H9 (cell line): ENCODE measurements around the gene TMEM273. TPM values are rescaled to one million over a fixed set of nuclear protein-coding genes. Genes with fewer than 3 reads are reported as not detected.

Source experiments
- DNase-seq: peaks from one replicate; pipeline ENCODE4 v3.0.0-alpha.2; 2017
- H2AFZ ChIP-seq: one replicate; pipeline ENCODE4 v1.6.1; 2013; ENCODE audit warnings: mild to moderate bottlenecking, low read length, control low read depth, moderate library complexity
- H2AK5ac ChIP-seq: 2 replicates; pipeline ENCODE4 v1.6.1; 2013; ENCODE audit warnings: low read length, control low read depth, mixed read lengths; ENCODE audit not compliant: insufficient read length
- H2BK120ac ChIP-seq: one replicate; pipeline ENCODE4 v1.6.1; 2013; ENCODE audit warnings: low read depth, mild to moderate bottlenecking, low read length, control low read depth, inconsistent platforms; ENCODE audit not compliant: poor library complexity, severe bottlenecking
- H2BK12ac ChIP-seq: 2 replicates; pipeline ENCODE4 v1.6.1; 2013; ENCODE audit warnings: low read length, control low read depth, mixed read lengths, low read depth; ENCODE audit not compliant: insufficient read length
- H2BK15ac ChIP-seq: 2 replicates; pipeline ENCODE4 v1.6.1; 2013; ENCODE audit warnings: low read depth, low read length, control low read depth
- H2BK20ac ChIP-seq: one replicate; pipeline ENCODE4 v1.6.1; 2013; ENCODE audit warnings: low read depth, mild to moderate bottlenecking, low read length, control low read depth, inconsistent platforms; ENCODE audit not compliant: poor library complexity, severe bottlenecking
- H2BK5ac ChIP-seq: 2 replicates; pipeline ENCODE4 v1.6.1; 2013; ENCODE audit warnings: low read length, control low read depth, mixed read lengths; ENCODE audit not compliant: insufficient read length
- H3K14ac ChIP-seq: 2 replicates; pipeline ENCODE4 v1.6.1; 2013; ENCODE audit warnings: low read length, control low read depth; ENCODE audit not compliant: insufficient read depth
- H3K18ac ChIP-seq: 2 replicates; pipeline ENCODE4 v1.6.1; 2013; ENCODE audit warnings: low read depth, mild to moderate bottlenecking, mixed read lengths, low read length, control low read depth; ENCODE audit not compliant: insufficient read length
- H3K23ac ChIP-seq: 2 replicates; pipeline ENCODE4 v1.6.1; 2013; ENCODE audit warnings: low read length, control low read depth, mixed read lengths, low read depth; ENCODE audit not compliant: insufficient read length
- H3K23me2 ChIP-seq: 2 replicates; pipeline ENCODE4 v1.6.1; 2013; ENCODE audit warnings: low read depth, mild to moderate bottlenecking, mixed read lengths, low read length, control low read depth; ENCODE audit not compliant: insufficient read length, poor library complexity, severe bottlenecking
- H3K27ac ChIP-seq: 2 replicates; pipeline ENCODE4 v1.5.1; 2013; ENCODE audit warnings: low read length, control low read depth, mixed read lengths, low read depth; ENCODE audit not compliant: insufficient read length
- H3K27me3 ChIP-seq: 2 replicates; pipeline ENCODE4 v1.6.1; 2013; ENCODE audit warnings: low read length, control low read depth, inconsistent platforms; ENCODE audit not compliant: insufficient read depth
- H3K4ac ChIP-seq: 2 replicates; pipeline ENCODE4 v1.6.1; 2013; ENCODE audit warnings: low read depth, mild to moderate bottlenecking, control low read depth, inconsistent platforms, low read length, moderate library complexity
- H3K4me1 ChIP-seq: 2 replicates; pipeline ENCODE4 v1.6.1; 2013; ENCODE audit warnings: low read length, control low read depth, inconsistent platforms; ENCODE audit not compliant: insufficient read depth
- H3K4me2 ChIP-seq: 2 replicates; pipeline ENCODE4 v1.6.1; 2013; ENCODE audit warnings: low read length, control low read depth, mixed read lengths; ENCODE audit not compliant: insufficient read length, insufficient read depth
- H3K56ac ChIP-seq: 2 replicates; pipeline ENCODE4 v1.6.1; 2013; ENCODE audit warnings: low read depth, mild to moderate bottlenecking, mixed read lengths, low read length, control low read depth; ENCODE audit not compliant: insufficient read length
- H3K79me1 ChIP-seq: 2 replicates; pipeline ENCODE4 v1.6.1; 2013; ENCODE audit warnings: low read depth, mild to moderate bottlenecking, moderate library complexity, low read length, control low read depth, inconsistent platforms; ENCODE audit not compliant: insufficient read depth, poor library complexity, severe bottlenecking
- H3K79me2 ChIP-seq: 2 replicates; pipeline ENCODE4 v1.6.1; 2013; ENCODE audit warnings: low read length, control low read depth, inconsistent platforms; ENCODE audit not compliant: insufficient read depth
- H3K9ac ChIP-seq: 2 replicates; pipeline ENCODE4 v1.6.1; 2013; ENCODE audit warnings: low read length, control low read depth, mixed read lengths; ENCODE audit not compliant: insufficient read length; ENCODE audit errors: extremely low read depth
- H3K9me3 ChIP-seq: one replicate; pipeline ENCODE4 v1.6.1; 2013; ENCODE audit warnings: low read depth, low read length, inconsistent platforms; ENCODE audit not compliant: control insufficient read depth
- H3T11ph ChIP-seq: one replicate; pipeline ENCODE4 v1.6.1; 2013; ENCODE audit warnings: mild to moderate bottlenecking, low read length, control low read depth, inconsistent platforms
- H4K20me1 ChIP-seq: one replicate; pipeline ENCODE4 v1.6.1; 2013; ENCODE audit not compliant: control insufficient read depth, insufficient read length, insufficient read depth
- H4K5ac ChIP-seq: 2 replicates; pipeline ENCODE4 v1.6.1; 2013; ENCODE audit warnings: low read depth, mild to moderate bottlenecking, mixed read lengths, low read length, control low read depth; ENCODE audit not compliant: insufficient read length
- H4K8ac ChIP-seq: replicated peaks from 2 replicates; pipeline ENCODE4 v1.6.1; 2013; ENCODE audit warnings: low read length, control low read depth, mixed read lengths, low read depth; ENCODE audit not compliant: insufficient read length
- H4K91ac ChIP-seq: 2 replicates; pipeline ENCODE4 v1.6.1; 2013; ENCODE audit warnings: low read depth, mild to moderate bottlenecking, moderate library complexity, mixed read lengths, low read length, control low read depth; ENCODE audit not compliant: insufficient read length
- H3K27ac Mint-ChIP-seq, 3 experiments: 2 replicates in 2 of 3; 3 replicates in 1 of 3; pipeline ENCODE4 v1.8.0; 2020 to 2021; ENCODE audit warnings: mixed read lengths in 3 of 3, mild to moderate bottlenecking in 1 of 3, moderate library complexity in 1 of 3
- H3K27me3 Mint-ChIP-seq: 2 replicates; pipeline ENCODE4 v1.8.0; 2021; ENCODE audit warnings: low read depth, mild to moderate bottlenecking, moderate library complexity, mixed read lengths
- H3K36me3 Mint-ChIP-seq, 3 experiments: 2 replicates in 2 of 3; 3 replicates in 1 of 3; pipeline ENCODE4 v1.8.0; 2020 to 2021; ENCODE audit warnings: low read depth in 3 of 3, mixed read lengths in 3 of 3; ENCODE audit not compliant: insufficient read depth in 1 of 3
- H3K4me1 Mint-ChIP-seq, 2 experiments: 2 replicates each; pipeline ENCODE4 v1.8.0; 2020; ENCODE audit warnings: mixed read lengths in 2 of 2
- H3K4me3 Mint-ChIP-seq, 2 experiments: 2 replicates in 1 of 2; 3 replicates in 1 of 2; pipeline ENCODE4 v1.8.0; 2020 to 2021; ENCODE audit warnings: mild to moderate bottlenecking in 2 of 2, mixed read lengths in 2 of 2, moderate library complexity in 1 of 2
- H3K9me3 Mint-ChIP-seq, 2 experiments: 2 replicates in 1 of 2; 3 replicates in 1 of 2; pipeline ENCODE4 v1.8.0; 2020; ENCODE audit warnings: mild to moderate bottlenecking in 2 of 2, mixed read lengths in 2 of 2, moderate library complexity in 1 of 2
- WGBS: extraction: QIAGEN DNeasy Blood & Tissue Kit; methylation state at CpG from one replicate; pipeline ENCODE4 v1.1.7; 2013; ENCODE audit warnings: missing lambda C conversion rate, low lambda C conversion rate, mixed read lengths; ENCODE audit not compliant: insufficient read length; ENCODE audit errors: extremely low coverage; 5-methylcytosine and 5-hydroxymethylcytosine counted together
- total RNA-seq: library from RNA; stranded (reverse); gene quantifications from 2 replicates; pipeline ENCODE4 v1.2.1, GENCODE V29; 2021
- TF ChIP-seq, protein P1 (sequence below): fragments of 200-600 bp; sonication (generic); conservative IDR thresholded peaks from 3 replicates; pipeline ENCODE4 v1.8.0; 2021; ENCODE audit warnings: antibody characterized with exemption, mild to moderate bottlenecking

Gene TMEM273
- total RNA-seq, 1 experiment from 2014 or later = not detected

DNA sequence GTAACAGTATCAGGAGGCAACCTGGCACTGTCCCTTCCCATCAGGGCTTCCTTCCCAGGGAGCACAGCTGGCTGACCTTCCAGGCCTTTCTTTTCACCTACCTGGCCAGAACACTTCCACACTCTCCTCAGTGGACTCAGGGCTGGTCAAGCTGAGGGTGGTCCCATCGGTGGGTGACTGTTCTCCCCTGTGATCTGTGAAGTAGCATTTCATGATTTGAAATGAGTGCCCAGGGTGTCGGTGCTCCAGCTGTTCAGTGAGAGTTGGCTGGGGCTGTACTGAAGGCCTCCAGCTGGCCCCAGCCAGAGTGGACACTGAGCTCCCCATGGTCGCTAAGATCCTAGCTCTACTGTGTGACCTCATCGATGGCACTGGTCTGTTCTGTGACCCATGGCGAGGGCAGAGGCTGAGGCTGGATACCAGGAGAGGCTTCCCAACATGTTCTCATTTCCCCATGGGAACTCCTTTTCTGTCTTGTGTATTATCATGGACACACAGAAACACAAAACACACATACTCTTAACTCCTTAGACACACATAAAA is 54.4 kb downstream of the TMEM273 start, which contains the start of gene FAM170B:
TSS of gene FAM170B (minus strand) at position 316 of the 543 bp plus-strand sequence. CDS start at position 213, 103 bp downstream.
- Histone ChIP-seq H3K4me1 (no peaks in the 10 kb centered on the region; the same call in 1 of the 2 replicates), H3K18ac (no peak within 1 kb of the TSS), H3K79me1 (no peaks in the 10 kb centered on the region), H2AK5ac (no peak within 1 kb of the TSS), H4K8ac (no peak within 1 kb of the TSS), H2BK15ac (no peak within 1 kb of the TSS), H3K9ac (no peak within 1 kb of the TSS), H4K91ac (no peak within 1 kb of the TSS), H3T11ph (no peak within 1 kb of the TSS), H3K27me3 (no peaks in the 10 kb centered on the region), H3K56ac (no peak within 1 kb of the TSS), H3K4me2 (no peak within 1 kb of the TSS), H2BK12ac (no peak within 1 kb of the TSS), H3K27ac (no peak within 1 kb of the TSS), H2BK5ac (no peak within 1 kb of the TSS), H2BK20ac (no peak within 1 kb of the TSS), H2AFZ (no peak within 1 kb of the TSS), H4K5ac (no peak within 1 kb of the TSS), H4K20me1 (no peaks in the 10 kb centered on the region), H3K79me2 (no peaks in the 10 kb centered on the region), H3K23me2 (no peaks in the 10 kb centered on the region), H3K23ac (no peak within 1 kb of the TSS), H2BK120ac (no peak within 1 kb of the TSS), H3K9me3 (no peaks in the 10 kb centered on the region), H3K4ac (no peak within 1 kb of the TSS), H3K14ac (no peak within 1 kb of the TSS)
- TF ChIP-seq, protein P1, sequence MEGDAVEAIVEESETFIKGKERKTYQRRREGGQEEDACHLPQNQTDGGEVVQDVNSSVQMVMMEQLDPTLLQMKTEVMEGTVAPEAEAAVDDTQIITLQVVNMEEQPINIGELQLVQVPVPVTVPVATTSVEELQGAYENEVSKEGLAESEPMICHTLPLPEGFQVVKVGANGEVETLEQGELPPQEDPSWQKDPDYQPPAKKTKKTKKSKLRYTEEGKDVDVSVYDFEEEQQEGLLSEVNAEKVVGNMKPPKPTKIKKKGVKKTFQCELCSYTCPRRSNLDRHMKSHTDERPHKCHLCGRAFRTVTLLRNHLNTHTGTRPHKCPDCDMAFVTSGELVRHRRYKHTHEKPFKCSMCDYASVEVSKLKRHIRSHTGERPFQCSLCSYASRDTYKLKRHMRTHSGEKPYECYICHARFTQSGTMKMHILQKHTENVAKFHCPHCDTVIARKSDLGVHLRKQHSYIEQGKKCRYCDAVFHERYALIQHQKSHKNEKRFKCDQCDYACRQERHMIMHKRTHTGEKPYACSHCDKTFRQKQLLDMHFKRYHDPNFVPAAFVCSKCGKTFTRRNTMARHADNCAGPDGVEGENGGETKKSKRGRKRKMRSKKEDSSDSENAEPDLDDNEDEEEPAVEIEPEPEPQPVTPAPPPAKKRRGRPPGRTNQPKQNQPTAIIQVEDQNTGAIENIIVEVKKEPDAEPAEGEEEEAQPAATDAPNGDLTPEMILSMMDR = no peak
- DNase-seq = no peak
- no peak within 1 kb of the TSS for H3K27ac Mint-ChIP-seq
- H3K4me1 Mint-ChIP-seq = peaks cover 5 to 7% of the 10 kb centered on the region in 2 experiments; a peak in 3 of 4 replicates
- no peaks in the 10 kb centered on the region; a peak in 1 of 7 replicates for H3K36me3 Mint-ChIP-seq
- H3K4me3 Mint-ChIP-seq = no peak within 1 kb of the TSS
- H3K9me3 Mint-ChIP-seq = peaks cover 0 to 2% of the 10 kb centered on the region in 2 experiments; a peak in 3 of 5 replicates
- peaks cover 8% of the 10 kb centered on the region for H3K27me3 Mint-ChIP-seq
- no CpG with 5 or more reads among the region's 5 CpGs for WGBS
